GM21381 (cell line): ENCODE data around the gene SLIT1.
A peak's percentile ranks its signal among the peaks of the same experiment; 100 is the strongest.

Experiments used
- ATAC-seq: cut with Tn5 transposase; IDR thresholded peaks from one replicate; pipeline ENCODE4 v1.9.1; 2021; ENCODE audit warnings: mild to moderate bottlenecking, moderate library complexity; ENCODE audit not compliant: unreplicated experiment

The SLIT1 gene

GRCh38 chr10:97007417-97007816 is 178.3 kb downstream of the SLIT1 start:
- no peak for ATAC-seq

- ATAC-seq: no peak
These were observed 179.4 kb downstream of the SLIT1 start for GRCh38 chr10:97006364-97006763.

- no peak for ATAC-seq
These were observed 180.4 kb downstream of the SLIT1 start for GRCh38 chr10:97005349-97005748.

GRCh38 chr10:97004591-97004990 is 181.2 kb downstream of the SLIT1 start:
- no peak for ATAC-seq

- ATAC-seq: no peak
These were observed 182.0 kb downstream of the SLIT1 start for GRCh38 chr10:97003804-97004201.

- ATAC-seq: no peak
These were observed 182.5 kb downstream of the SLIT1 start for GRCh38 chr10:97003151-97003803.

- no peak for ATAC-seq
These were observed 183.1 kb downstream of the SLIT1 start for GRCh38 chr10:97002670-97003069.

- ATAC-seq: no peak
These were observed 184.4 kb downstream of the SLIT1 start for GRCh38 chr10:97001183-97001991.

- no peak for ATAC-seq
These were observed 185.1 kb downstream of the SLIT1 start for GRCh38 chr10:97000487-97001182.

- no peak for ATAC-seq
These were observed 185.8 kb downstream of the SLIT1 start for GRCh38 chr10:96999987-97000386.

- ATAC-seq: no peak
These were observed 186.4 kb downstream of the SLIT1 start for GRCh38 chr10:96999337-96999736.

- ATAC-seq: no peak
These were observed 187.3 kb downstream of the SLIT1 start for GRCh38 chr10:96998329-96998888.

- no peak for ATAC-seq
These were observed 189.3 kb downstream of the SLIT1 start for GRCh38 chr10:96996275-96996965.

- no peak for ATAC-seq
These were observed 189.9 kb downstream of the SLIT1 start for GRCh38 chr10:96995851-96996250.

- peak; percentile 61 for ATAC-seq
These were observed 193.0 kb downstream of the SLIT1 start for GRCh38 chr10:96992721-96993120.

GRCh38 chr10:96991313-96991841 is 194.4 kb downstream of the SLIT1 start:
- ATAC-seq: no peak

- no peak for ATAC-seq
These were observed 197.3 kb downstream of the SLIT1 start for GRCh38 chr10:96988426-96988825.

GRCh38 chr10:96987842-96988175 is 197.9 kb downstream of the SLIT1 start:
- ATAC-seq: no peak

GRCh38 chr10:96987141-96987841 is 198.5 kb downstream of the SLIT1 start:
- no peak for ATAC-seq

GRCh38 chr10:96986200-96986856 is 199.4 kb downstream of the SLIT1 start:
- no peak for ATAC-seq
